G401 (cell line): ENCODE results near the gene PMEPA1. TPM values are rescaled to one million over a fixed set of nuclear protein-coding genes. Genes with fewer than 3 reads are reported as not detected.

Experiments
- DNase-seq: peaks from one replicate; pipeline ENCODE4 v3.0.0-alpha.2; 2015; ENCODE audit warnings: low spot score
- in situ Hi-C: cut with HindIII; loops from 2 replicates; pipeline ENCODE4 v1.10.0; 2016; ENCODE audit warnings: low sequenced_read_pairs, mixed read lengths
- total RNA-seq: library from RNA; depleted of rRNA; stranded (reverse); fragments of >200 nt; shearing (Covaris generic); gene quantifications from 2 replicates; pipeline ENCODE4 v1.2.3, GENCODE V29; 2014

Gene PMEPA1
- total RNA-seq, 1 experiment from 2014 or later, result 0.58 TPM

GRCh38 chr20:57657535-57658446 lies 52.0 kb downstream of the PMEPA1 start:
- DNase-seq, result no peak
- in situ Hi-C loops, result no loop called here

- in situ Hi-C loops, result no loop called here
- DNase-seq, result no peak
Measured at GRCh38 chr20:57656821-57657534, 52.8 kb downstream of the PMEPA1 start.

- in situ Hi-C loops, result no loop called here
- DNase-seq, result no peak
Measured at GRCh38 chr20:57656252-57656820, 53.5 kb downstream of the PMEPA1 start.

GRCh38 chr20:57655809-57656155 lies 54.0 kb downstream of the PMEPA1 start:
- DNase-seq, result no peak
- in situ Hi-C loops, result no loop called here

- in situ Hi-C loops, result no loop called here
Measured at GRCh38 chr20:57654998-57655808, 54.6 kb downstream of the PMEPA1 start.

GRCh38 chr20:57654363-57654997 lies 55.3 kb downstream of the PMEPA1 start:
- in situ Hi-C loops, result no loop called here
- peak; percentile 29 for DNase-seq

More at GRCh38 chr20:57654998-57655808, 54.6 kb downstream of the PMEPA1 start:
- DNase-seq, result no peak

- in situ Hi-C loops, result no loop called here
- DNase-seq, result no peak
Measured at GRCh38 chr20:57653910-57654309, 55.9 kb downstream of the PMEPA1 start.

- in situ Hi-C loops, result no loop called here
- no peak for DNase-seq
Measured at GRCh38 chr20:57653546-57653900, 56.3 kb downstream of the PMEPA1 start.

GRCh38 chr20:57652606-57653545 lies 56.9 kb downstream of the PMEPA1 start:
- no peak for DNase-seq
- in situ Hi-C loops, result no loop called here

GRCh38 chr20:57651881-57652605 lies 57.8 kb downstream of the PMEPA1 start:
- no peak for DNase-seq
- in situ Hi-C loops, result no loop called here

- in situ Hi-C loops, result no loop called here
- no peak for DNase-seq
Measured at GRCh38 chr20:57650756-57651483, 58.9 kb downstream of the PMEPA1 start.

- no peak for DNase-seq
- in situ Hi-C loops, result no loop called here
Measured at GRCh38 chr20:57650266-57650665, 59.5 kb downstream of the PMEPA1 start.

GRCh38 chr20:57649617-57650015 lies 60.2 kb downstream of the PMEPA1 start:
- in situ Hi-C loops, result no loop called here

GRCh38 chr20:57648878-57649616 lies 60.8 kb downstream of the PMEPA1 start:
- in situ Hi-C loops, result no loop called here
- no peak for DNase-seq

More at GRCh38 chr20:57649617-57650015, 60.2 kb downstream of the PMEPA1 start:
- DNase-seq, result no peak

- in situ Hi-C loops, result no loop called here
Measured at GRCh38 chr20:57647933-57648785, 61.7 kb downstream of the PMEPA1 start.

More at GRCh38 chr20:57647933-57648785, 61.7 kb downstream of the PMEPA1 start:
- no peak for DNase-seq
